NCI-H345 (cell line): ENCODE results near the gene PEAR1.
A peak's percentile ranks its signal among the peaks of the same experiment; 100 is the strongest.
"Not testable (repeated sequence)": the region's sequence is repeated elsewhere in the genome, so short reads cannot be mapped to it uniquely, and the experiment has no call there.

Source experiments
- DNase-seq: peaks from one replicate; lab custom pipeline; 2025; lab: John Stamatoyannopoulos, UW

The PEAR1 gene

GRCh38 chr1:156920233-156921052 lies 26.9 kb downstream of the PEAR1 start, which contains the start of gene LRRC71:
Gene LRRC71, plus strand, starts transcription at chr1:156920632. Its CDS starts 172 bp downstream, at chr1:156920804.
- DNase-seq, result peak; percentile 49

- DNase-seq, result no peak
Observed at GRCh38 chr1:156921053-156921529, 27.6 kb downstream of the PEAR1 start.

- peak; percentile 76 for DNase-seq
Observed at GRCh38 chr1:156922986-156923669, 29.6 kb downstream of the PEAR1 start.

- no peak for DNase-seq
Observed at GRCh38 chr1:156923670-156924477, 30.4 kb downstream of the PEAR1 start.

- no peak for DNase-seq
Observed at GRCh38 chr1:156924478-156925153, 31.1 kb downstream of the PEAR1 start.

- no peak for DNase-seq
Observed at GRCh38 chr1:156925154-156926010, 31.9 kb downstream of the PEAR1 start.

GRCh38 chr1:156926175-156926574 lies 32.7 kb downstream of the PEAR1 start:
- peak; percentile 72 for DNase-seq

GRCh38 chr1:156926695-156927094 lies 33.2 kb downstream of the PEAR1 start:
- DNase-seq, result not testable (repeated sequence)

GRCh38 chr1:156927215-156928042 lies 33.9 kb downstream of the PEAR1 start:
- DNase-seq, result peak; percentile 81

- no peak for DNase-seq
Observed at GRCh38 chr1:156928043-156928602, 34.6 kb downstream of the PEAR1 start.

- DNase-seq, result no peak
Observed at GRCh38 chr1:156929596-156930238, 36.2 kb downstream of the PEAR1 start.

GRCh38 chr1:156930483-156930882 lies 37.0 kb downstream of the PEAR1 start:
- no peak for DNase-seq

GRCh38 chr1:156931211-156931952 lies 37.9 kb downstream of the PEAR1 start:
- no peak for DNase-seq

GRCh38 chr1:156931974-156932710 lies 38.6 kb downstream of the PEAR1 start:
- DNase-seq, result no peak

- DNase-seq, result no peak
Observed at GRCh38 chr1:156933136-156933535, 39.6 kb downstream of the PEAR1 start.

GRCh38 chr1:156935505-156936128 lies 42.1 kb downstream of the PEAR1 start:
- no peak for DNase-seq

GRCh38 chr1:156936191-156936590 lies 42.7 kb downstream of the PEAR1 start:
- DNase-seq, result no peak
